Inflammatory macrophage treated with lipopolysaccharide for 4 hours (primary cell): Measurements from ENCODE around the gene DDIAS.
"Not testable (repeated sequence)": the region's sequence is repeated elsewhere in the genome, so short reads cannot be mapped to it uniquely, and the experiment has no call there.

ENCODE experiments used
- DNase-seq: peaks from one replicate; pipeline ENCODE4 v3.0.0-alpha.2; 2020

Gene DDIAS

GRCh38 chr11:82922396-82923173, 21.0 kb downstream of the DDIAS start:
- DNase-seq: not testable (repeated sequence)

DNA sequence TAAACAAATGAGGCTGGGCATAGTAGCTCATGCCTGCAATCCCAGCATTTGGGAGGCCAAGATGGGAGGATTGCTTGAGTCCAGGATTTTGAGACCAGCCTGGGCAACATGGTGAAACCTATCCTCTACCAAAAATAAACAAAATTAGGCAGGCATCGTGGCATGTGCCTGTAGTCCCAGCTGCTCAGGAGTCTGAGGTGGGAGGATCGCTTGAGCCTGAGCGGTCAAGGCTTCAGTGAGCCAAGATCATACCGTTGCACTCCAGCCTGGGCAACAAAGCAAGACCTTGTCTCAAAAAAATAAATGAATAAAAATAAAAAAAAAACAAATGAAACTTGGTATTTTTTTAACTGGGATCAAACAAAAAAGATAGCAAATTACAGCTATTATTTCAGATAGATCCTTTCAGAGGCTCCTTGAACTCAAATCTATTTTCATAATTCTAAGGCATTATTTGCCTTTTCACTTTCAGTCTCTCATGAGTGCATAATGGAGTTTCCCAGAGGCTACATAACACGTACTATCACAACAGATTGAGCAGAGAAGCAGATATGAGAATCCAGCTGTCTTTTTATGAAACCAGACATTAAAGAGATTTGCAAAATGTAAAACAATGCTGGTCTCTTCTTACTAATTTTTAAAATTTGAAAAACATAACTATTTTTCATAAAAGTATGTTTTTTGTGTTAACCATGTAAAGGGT, 23.1 kb downstream of the DDIAS start:
- peak; percentile 30 for DNase-seq

DNA sequence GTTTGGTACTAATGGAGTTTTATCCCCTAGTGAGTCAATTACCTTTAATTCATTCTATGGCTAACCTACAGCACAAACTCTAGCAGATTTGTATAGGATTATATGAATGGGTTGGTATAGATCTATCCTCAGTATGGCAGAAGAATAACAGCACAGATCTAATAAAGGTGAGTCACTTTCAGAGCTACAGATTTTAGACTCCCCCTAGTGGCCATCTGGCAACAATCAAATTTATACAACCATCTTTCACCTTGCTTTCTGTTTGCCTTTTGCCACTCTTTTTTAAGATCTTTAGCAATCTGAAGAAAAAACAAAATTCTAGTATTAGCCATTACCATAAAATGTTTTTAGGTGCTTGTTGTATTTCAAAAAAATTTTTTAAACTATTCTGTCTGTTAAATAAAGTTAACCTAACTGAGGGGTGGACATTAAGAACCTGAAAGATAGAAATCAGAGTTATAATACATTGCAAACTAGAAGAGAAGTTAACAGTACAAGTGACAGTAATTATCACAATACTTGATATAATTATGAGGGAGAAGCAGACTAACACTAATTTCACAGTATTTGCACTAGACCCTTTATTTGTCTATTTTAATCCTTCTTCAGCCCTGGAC, 25.8 kb downstream of the DDIAS start:
- peak; percentile 71 for DNase-seq

- DNase-seq: no peak
These were observed 27.6 kb downstream of the DDIAS start for GRCh38 chr11:82929121-82929520.

DNA sequence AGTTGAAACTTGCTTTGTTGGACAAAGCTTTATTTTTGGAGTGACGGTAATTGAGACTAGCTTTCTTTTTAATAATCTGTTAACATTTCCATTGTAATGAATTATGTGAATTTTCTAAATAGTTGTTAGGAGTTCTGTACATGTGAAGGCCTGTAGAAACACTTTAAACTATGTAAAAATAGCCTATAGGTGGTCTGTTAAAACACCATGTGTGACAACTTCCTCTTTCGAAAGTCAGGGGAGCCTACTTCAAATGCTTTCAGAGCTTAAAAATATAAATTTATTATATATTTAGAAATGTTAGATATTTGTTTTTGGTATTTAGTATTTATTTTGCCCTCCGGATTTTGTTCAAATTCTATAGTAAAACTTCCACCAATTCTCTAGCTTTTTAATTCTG, 28.7 kb downstream of the DDIAS start:
- no peak for DNase-seq

DNA sequence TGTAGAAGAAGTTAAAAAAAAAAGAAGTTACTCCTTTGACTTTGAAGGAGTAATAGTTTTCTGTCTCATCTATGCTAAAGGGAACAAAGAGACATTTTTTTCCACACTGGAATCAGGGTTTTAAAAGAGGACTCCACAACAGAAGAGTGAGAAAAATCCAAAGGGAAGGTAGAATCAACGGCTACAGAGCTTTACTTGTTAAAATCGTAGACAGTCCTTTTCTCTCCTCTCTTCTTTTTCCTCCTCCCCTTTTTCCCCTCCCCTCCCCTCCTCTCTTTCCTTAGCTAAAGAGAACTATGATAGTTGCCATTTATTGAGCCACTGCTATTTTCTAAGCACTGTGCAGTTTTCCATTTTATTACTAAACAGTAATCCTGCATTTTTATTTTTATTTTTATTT, 29.2 kb downstream of the DDIAS start:
- DNase-seq: no peak

- DNase-seq: no peak
These were observed 31.0 kb downstream of the DDIAS start for GRCh38 chr11:82932564-82932963.

- DNase-seq: no peak
These were observed 34.7 kb downstream of the DDIAS start for GRCh38 chr11:82936261-82936660.

DNA sequence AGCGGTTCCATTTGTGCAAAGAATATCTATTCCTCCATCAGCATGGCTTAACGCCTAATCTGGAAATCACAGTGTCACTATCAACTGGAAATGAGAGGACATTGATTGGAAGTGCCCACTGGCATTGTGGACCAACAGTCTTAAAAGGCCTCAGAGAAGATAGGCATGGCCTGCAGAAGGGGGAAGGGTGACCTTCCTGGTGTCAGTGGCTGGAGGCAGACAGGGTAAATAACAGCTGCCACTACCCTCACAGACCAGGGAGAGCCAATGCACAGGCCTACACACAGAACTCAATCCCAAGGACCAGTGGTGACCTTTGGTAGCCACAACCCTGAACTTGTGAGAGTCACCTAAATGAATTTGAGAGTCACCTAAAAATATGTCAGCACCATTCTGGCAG, 36.0 kb downstream of the DDIAS start:
- no peak for DNase-seq

DNA sequence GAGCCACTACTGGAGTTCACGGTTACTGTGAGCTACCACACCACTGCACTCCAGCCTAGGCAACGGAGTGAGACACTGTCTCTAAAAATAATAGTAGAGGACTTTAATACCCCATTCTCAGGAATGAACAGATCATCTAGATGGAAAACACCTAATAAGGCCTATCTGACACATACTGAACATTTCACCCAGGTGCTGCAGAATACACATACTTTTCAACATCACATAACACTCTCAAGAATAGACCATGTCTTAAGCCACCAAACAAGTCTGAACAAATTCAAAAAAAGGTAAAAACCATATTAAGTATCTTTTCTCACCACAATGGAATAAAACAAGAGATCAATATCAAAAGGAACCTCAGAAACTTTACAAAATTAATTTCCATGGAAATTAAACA, 37.9 kb downstream of the DDIAS start:
- DNase-seq: no peak

- no peak for DNase-seq
These were observed 40.8 kb downstream of the DDIAS start for GRCh38 chr11:82942376-82942775.

DNA sequence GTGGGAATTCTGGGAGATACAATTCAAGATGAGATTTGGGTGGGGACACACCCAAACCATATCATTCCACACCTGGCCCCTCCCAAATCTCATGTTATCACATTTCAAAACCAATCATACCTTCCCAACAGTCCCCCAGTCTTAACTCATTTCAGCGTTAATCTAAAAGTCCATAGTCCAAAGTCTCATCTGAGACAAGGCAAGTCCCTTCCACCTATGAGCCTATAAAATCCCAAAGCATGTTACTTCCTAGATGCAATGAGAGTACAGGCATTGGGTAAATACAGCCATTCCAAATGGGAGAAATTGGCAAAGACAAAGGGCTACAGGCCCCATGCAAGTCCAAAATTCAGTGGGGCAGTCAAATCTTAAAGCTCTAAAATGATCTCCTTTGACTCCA, 41.9 kb downstream of the DDIAS start:
- not testable (repeated sequence) for DNase-seq

- DNase-seq: no peak
These were observed 42.7 kb downstream of the DDIAS start for GRCh38 chr11:82944198-82944597.

GRCh38 chr11:82945041-82945440, 43.5 kb downstream of the DDIAS start:
- DNase-seq: not testable (repeated sequence)

DNA sequence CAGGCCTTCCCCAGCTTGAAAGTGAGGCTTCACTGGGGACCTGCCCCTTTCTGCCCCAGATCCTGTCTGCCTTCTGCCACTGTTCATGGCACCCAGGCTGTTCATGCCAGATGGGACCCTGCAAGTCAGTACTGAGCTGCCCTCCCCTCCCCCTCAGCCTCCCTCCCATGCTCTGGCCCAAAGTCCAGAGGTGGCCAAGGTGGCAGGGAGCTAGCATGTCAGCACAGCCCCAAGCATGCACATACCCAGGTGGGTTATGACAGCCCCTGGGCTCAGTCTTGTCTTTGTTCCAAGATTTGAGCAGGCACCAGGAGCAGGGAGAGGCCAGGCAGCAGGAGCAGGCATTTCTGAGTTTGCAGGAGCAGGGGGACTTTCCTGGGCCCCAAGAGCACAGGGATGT, 44.1 kb downstream of the DDIAS start:
- no peak for DNase-seq

DNA sequence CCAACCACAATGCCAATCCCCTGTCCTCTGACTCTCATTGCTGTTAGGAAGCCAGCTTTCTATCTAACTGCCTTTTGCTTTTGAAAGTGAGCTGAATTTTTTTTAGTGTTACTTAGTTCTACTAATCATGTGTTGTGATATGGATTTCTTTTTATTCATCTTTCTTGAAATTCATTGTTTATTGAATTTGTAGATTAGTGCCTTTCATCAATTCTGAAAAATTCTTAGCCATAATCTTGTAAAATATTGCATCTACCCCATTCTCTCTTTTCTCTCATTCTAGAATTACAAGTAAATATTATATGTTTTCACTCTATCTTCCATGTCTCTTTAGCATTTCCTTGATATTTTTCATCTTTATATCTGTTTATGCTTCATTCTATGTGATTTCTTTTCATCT, 47.8 kb downstream of the DDIAS start:
- no peak for DNase-seq

DNA sequence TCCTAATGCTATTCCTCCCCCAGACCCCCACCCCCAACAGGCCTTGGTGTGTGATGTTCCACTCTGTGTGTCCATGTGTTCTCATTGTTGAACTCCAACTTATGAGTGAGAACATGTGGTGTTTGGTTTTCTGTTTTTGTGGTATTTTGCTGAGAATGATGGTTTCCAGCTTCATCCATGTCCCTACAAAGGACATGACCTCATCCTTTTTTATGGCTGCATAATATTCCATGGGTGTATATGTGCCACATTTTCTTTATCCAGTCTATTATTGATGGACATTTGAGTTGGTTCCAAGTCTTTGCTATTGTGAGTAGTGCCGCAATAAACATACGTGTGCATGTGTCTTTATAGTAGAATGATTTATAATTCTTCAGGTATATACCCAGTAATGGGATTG, 49.0 kb downstream of the DDIAS start:
- not testable (repeated sequence) for DNase-seq

DNA sequence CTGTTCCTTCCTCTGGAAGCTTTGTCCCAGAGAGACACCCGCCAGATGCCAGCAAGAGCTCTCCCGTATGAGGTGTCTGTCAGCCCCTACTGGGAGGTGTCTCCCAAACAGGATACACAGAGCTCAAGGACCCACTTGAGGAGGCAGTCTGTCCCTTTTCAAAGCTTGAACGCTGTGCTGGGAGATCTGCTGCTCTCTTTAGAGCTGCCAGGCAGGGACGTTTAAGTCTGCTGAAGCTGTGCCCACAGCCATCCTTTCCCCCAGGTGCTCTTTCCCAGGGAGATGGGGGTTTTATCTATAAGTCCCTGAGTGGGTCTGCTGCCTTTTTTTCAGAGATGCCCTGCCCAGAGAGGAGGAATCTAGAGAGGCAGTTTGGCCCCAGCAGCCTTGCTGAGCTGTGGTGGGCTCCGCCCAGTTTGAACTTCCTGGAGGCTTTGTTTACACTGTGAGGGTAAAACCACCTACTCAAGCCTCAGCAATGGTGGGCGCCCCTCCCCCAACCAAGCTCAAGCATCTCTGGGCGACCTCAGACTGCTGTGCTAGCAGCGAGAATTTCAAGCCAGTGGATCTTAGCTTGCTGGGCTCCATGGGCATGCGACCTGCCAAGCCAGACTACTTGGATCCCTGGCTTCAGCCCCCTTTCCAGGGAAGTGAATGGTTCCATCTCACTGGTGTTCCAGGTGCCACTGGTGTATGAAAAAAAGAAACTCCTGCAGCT, 54.4 kb downstream of the DDIAS start:
- DNase-seq: not testable (repeated sequence)

- no peak for DNase-seq
These were observed 58.6 kb downstream of the DDIAS start for GRCh38 chr11:82959987-82960778.

GRCh38 chr11:82960779-82961143, 59.2 kb downstream of the DDIAS start:
- no peak for DNase-seq

GRCh38 chr11:82962021-82962420, 60.5 kb downstream of the DDIAS start:
- DNase-seq: not testable (repeated sequence)

DNA sequence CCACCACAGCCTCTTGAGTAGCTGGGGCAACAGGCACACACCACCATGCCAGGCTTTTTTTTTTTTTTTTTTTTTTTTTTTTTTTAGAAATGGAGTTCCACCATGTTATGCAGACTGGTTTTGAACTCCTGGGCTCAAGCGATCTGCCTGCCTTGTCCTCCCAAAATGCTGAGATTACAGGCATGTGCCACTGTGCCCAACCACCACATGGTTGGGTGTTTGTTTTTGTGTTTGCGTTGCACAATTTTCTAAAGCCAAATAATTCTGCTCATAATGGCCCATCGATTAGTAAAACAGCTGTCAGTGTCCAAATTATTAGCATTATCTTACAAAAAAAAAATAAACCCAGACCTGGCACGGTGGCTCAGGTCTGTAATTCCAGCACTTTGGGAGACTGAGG, 65.8 kb downstream of the DDIAS start:
- no peak for DNase-seq

DNA sequence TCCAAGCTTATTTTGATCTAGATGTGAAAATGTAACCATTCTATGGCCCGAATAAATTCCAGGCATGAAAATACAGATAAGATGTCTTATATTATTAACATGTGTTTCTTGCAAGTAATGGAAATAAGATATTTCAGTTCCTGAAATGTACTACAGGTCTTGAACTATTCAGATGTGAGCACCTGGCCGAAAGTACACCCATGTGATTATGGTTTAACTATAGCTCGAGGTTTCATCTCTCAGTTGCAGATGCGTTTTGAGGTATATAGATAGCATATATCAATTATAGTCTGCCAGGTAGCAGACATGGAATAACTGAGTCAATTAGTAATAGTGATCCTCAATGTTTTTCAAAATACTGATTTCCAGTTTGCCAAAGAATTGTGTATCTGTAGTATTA, 68.3 kb downstream of the DDIAS start:
- DNase-seq: no peak
